MM.1S (cell line): ENCODE data around the gene MACROH2A2.

Experiments
- DNase-seq: peaks from one replicate; pipeline ENCODE4 v3.0.0-alpha.2; 2015
- H2AFZ ChIP-seq: fragments of 300-600 bp; sonication (generic); 2 replicates; pipeline ENCODE4 v1.6.0; 2016; ENCODE audit warnings: antibody characterized with exemption, low read length
- H3F3A ChIP-seq: fragments of 300-600 bp; sonication (generic); 2 replicates; pipeline ENCODE4 v1.6.1; 2016; ENCODE audit warnings: mild to moderate bottlenecking, antibody characterized with exemption, low read length, moderate library complexity, mixed read lengths; ENCODE audit not compliant: insufficient read depth
- H3K27ac ChIP-seq: fragments of 300-600 bp; sonication (generic); 2 replicates; pipeline ENCODE4 v1.5.1; 2016; ENCODE audit warnings: mild to moderate bottlenecking, low read length
- H3K27me3 ChIP-seq: fragments of 300-600 bp; sonication (generic); replicated peaks from 2 replicates; pipeline ENCODE4 v1.6.0; 2016; ENCODE audit warnings: low read length; ENCODE audit not compliant: insufficient read depth
- H3K36me3 ChIP-seq: fragments of 300-600 bp; sonication (generic); replicated peaks from 2 replicates; pipeline ENCODE4 v1.6.1; 2016; ENCODE audit warnings: mild to moderate bottlenecking, low read length, mixed read lengths; ENCODE audit not compliant: insufficient read depth
- H3K4me1 ChIP-seq: fragments of 300-600 bp; sonication (generic); 2 replicates; pipeline ENCODE4 v1.6.1; 2016; ENCODE audit warnings: low read length, mixed read lengths
- H3K4me2 ChIP-seq: fragments of 300-600 bp; sonication (generic); 2 replicates; pipeline ENCODE4 v1.6.0; 2016; ENCODE audit warnings: low read depth, low read length
- H3K4me3 ChIP-seq: fragments of 300-600 bp; sonication (generic); 2 replicates; pipeline ENCODE4 v1.5.1; 2016; ENCODE audit warnings: low read length, mixed read lengths
- H3K79me2 ChIP-seq: fragments of 300-600 bp; sonication (generic); 2 replicates; pipeline ENCODE4 v1.6.1; 2016; ENCODE audit warnings: mixed run types, low read length, mixed read lengths
- H3K9ac ChIP-seq: fragments of 300-600 bp; sonication (generic); 2 replicates; pipeline ENCODE4 v1.6.1; 2016; ENCODE audit warnings: low read length, mixed read lengths
- H3K9me2 ChIP-seq: fragments of 300-600 bp; sonication (generic); replicated peaks from 2 replicates; pipeline ENCODE4 v1.6.1; 2016; ENCODE audit warnings: mild to moderate bottlenecking, low read length, mixed read lengths; ENCODE audit not compliant: insufficient read depth
- H3K9me3 ChIP-seq: fragments of 300-600 bp; sonication (generic); replicated peaks from 2 replicates; pipeline ENCODE4 v1.6.1; 2016; ENCODE audit warnings: mild to moderate bottlenecking, low read length, mixed read lengths; ENCODE audit not compliant: insufficient read depth
- H4K20me1 ChIP-seq: fragments of 300-600 bp; sonication (generic); 2 replicates; pipeline ENCODE4 v1.6.1; 2016; ENCODE audit warnings: mild to moderate bottlenecking, low read length, moderate library complexity, mixed read lengths; ENCODE audit not compliant: insufficient read depth
- CTCF ChIP-seq: fragments of 300-600 bp; sonication (generic); IDR thresholded peaks from 2 replicates; pipeline ENCODE4 v1.5.1; 2016; ENCODE audit warnings: antibody characterized with exemption, low read length, mixed read lengths
- EZH2 ChIP-seq: fragments of 300-600 bp; sonication (generic); optimal IDR thresholded peaks from 2 replicates; pipeline ENCODE3; 2017; ENCODE audit warnings: low read depth, mild to moderate bottlenecking, antibody characterized with exemption, low read length, mixed read lengths
- EZH2phosphoT487 ChIP-seq: fragments of 300-600 bp; sonication (generic); IDR thresholded peaks from 2 replicates; pipeline ENCODE4 v1.6.1; 2018; ENCODE audit warnings: antibody characterized with exemption, low read length

Gene MACROH2A2

GRCh38 chr10:70124918-70125317 is 72.3 kb downstream of the MACROH2A2 start:
- H3K79me2 ChIP-seq = peaks cover 8% of the 10 kb centered on the region
- H3K4me1 ChIP-seq = no peaks in the 10 kb centered on the region
- H3F3A ChIP-seq = no peaks in the 10 kb centered on the region
- H2AFZ ChIP-seq = no peak overlapping the region
- H3K27me3 ChIP-seq = no peaks in the 10 kb centered on the region
- TF ChIP-seq EZH2phosphoT487 (no peak), CTCF (no peak), EZH2 (no peak)
- no peak overlapping the region for H3K4me2 ChIP-seq
- H3K9ac ChIP-seq = no peak overlapping the region
- H3K27ac ChIP-seq = no peak overlapping the region
- H4K20me1 ChIP-seq = no peaks in the 10 kb centered on the region
- DNase-seq = no peak
- no peaks in the 10 kb centered on the region for H3K9me2 ChIP-seq
- no peak overlapping the region for H3K4me3 ChIP-seq
- no peaks in the 10 kb centered on the region for H3K36me3 ChIP-seq
- H3K9me3 ChIP-seq = no peaks in the 10 kb centered on the region

- Histone ChIP-seq H3K27ac (no peak overlapping the region), H3K9me3 (no peaks in the 10 kb centered on the region), H3K4me1 (no peaks in the 10 kb centered on the region), H2AFZ (no peak overlapping the region), H3K36me3 (no peaks in the 10 kb centered on the region), H3K79me2 (peaks cover 18% of the 10 kb centered on the region), H3K9ac (no peak overlapping the region), H3K4me2 (no peak overlapping the region), H3K27me3 (no peaks in the 10 kb centered on the region), H3K4me3 (no peak overlapping the region), H3K9me2 (no peaks in the 10 kb centered on the region), H4K20me1 (no peaks in the 10 kb centered on the region), H3F3A (no peaks in the 10 kb centered on the region)
- no peak for DNase-seq
- no peak for TF ChIP-seq EZH2phosphoT487
- TF ChIP-seq CTCF = no peak
- no peak for TF ChIP-seq EZH2
Measured at GRCh38 chr10:70125918-70126552, 73.4 kb downstream of the MACROH2A2 start.

GRCh38 chr10:70126700-70127395 is 74.2 kb downstream of the MACROH2A2 start:
- TF ChIP-seq EZH2phosphoT487 (no peak), EZH2 (no peak), CTCF (no peak)

More at GRCh38 chr10:70126700-70127395, 74.2 kb downstream of the MACROH2A2 start:
- Histone ChIP-seq H3K4me1 (no peaks in the 10 kb centered on the region), H3K36me3 (no peaks in the 10 kb centered on the region), H3K9me2 (no peaks in the 10 kb centered on the region), H3F3A (no peaks in the 10 kb centered on the region), H3K4me2 (no peak overlapping the region), H3K27me3 (no peaks in the 10 kb centered on the region), H4K20me1 (no peaks in the 10 kb centered on the region), H3K79me2 (peaks cover 26% of the 10 kb centered on the region), H2AFZ (no peak overlapping the region), H3K4me3 (no peak overlapping the region), H3K27ac (no peak overlapping the region), H3K9ac (no peak overlapping the region), H3K9me3 (no peaks in the 10 kb centered on the region)
- no peak for DNase-seq
